OCI-LY1 (cell line): ENCODE measurements around the gene IFNL3.
"Not testable (repeated sequence)": the region's sequence is repeated elsewhere in the genome, so short reads cannot be mapped to it uniquely, and the experiment has no call there.

Source experiments
- H2AFZ ChIP-seq: fragments of 200-600 bp; sonication (generic), shearing (Covaris generic); 2 replicates; pipeline ENCODE4 v1.6.0; 2014; ENCODE audit warnings: antibody characterized with exemption, mild to moderate bottlenecking, low read length
- H3F3A ChIP-seq: fragments of 200-600 bp; sonication (generic), shearing (Covaris generic); 2 replicates; pipeline ENCODE4 v1.6.0; 2014; ENCODE audit warnings: mild to moderate bottlenecking, antibody characterized with exemption, low read length, moderate library complexity; ENCODE audit not compliant: insufficient read depth
- H3K27ac ChIP-seq: fragments of 200-600 bp; sonication (generic); 2 replicates; pipeline ENCODE4 v1.5.1; 2014; ENCODE audit warnings: low read length, mixed run types, mild to moderate bottlenecking, low read depth; ENCODE audit not compliant: poor library complexity, severe bottlenecking
- H3K27me3 ChIP-seq: fragments of 200-600 bp; sonication (generic); 2 replicates; pipeline ENCODE4 v1.6.0; 2014; ENCODE audit warnings: antibody characterized with exemption, mild to moderate bottlenecking, low read length, moderate library complexity; ENCODE audit not compliant: insufficient read depth
- H3K36me3 ChIP-seq: fragments of 200-600 bp; sonication (generic); 2 replicates; pipeline ENCODE4 v1.6.1; 2014; ENCODE audit warnings: mild to moderate bottlenecking, antibody characterized with exemption, low read length, moderate library complexity, mixed read lengths; ENCODE audit not compliant: insufficient read depth
- H3K4me1 ChIP-seq: fragments of 200-600 bp; sonication (generic); 2 replicates; pipeline ENCODE4 v1.5.1; 2014; ENCODE audit warnings: mild to moderate bottlenecking, low read length, moderate library complexity; ENCODE audit not compliant: insufficient read depth, severe bottlenecking
- H3K4me2 ChIP-seq: fragments of 200-600 bp; sonication (generic), shearing (Covaris generic); 2 replicates; pipeline ENCODE4 v1.6.1; 2014; ENCODE audit warnings: low read length
- H3K4me3 ChIP-seq: fragments of 200-600 bp; sonication (generic); 2 replicates; pipeline ENCODE4 v1.5.1; 2014; ENCODE audit warnings: low read length, low read depth, mild to moderate bottlenecking, mixed read lengths; ENCODE audit not compliant: poor library complexity, severe bottlenecking
- H3K79me2 ChIP-seq: fragments of 200-600 bp; shearing (Covaris generic); 2 replicates; pipeline ENCODE4 v1.6.1; 2016; ENCODE audit warnings: mixed run types, low read length, mixed read lengths; ENCODE audit not compliant: insufficient read depth
- H3K9ac ChIP-seq: fragments of 200-600 bp; sonication (generic), shearing (Covaris generic); 2 replicates; pipeline ENCODE4 v1.6.1; 2014; ENCODE audit warnings: mild to moderate bottlenecking, low read length, mixed read lengths
- H3K9me2 ChIP-seq: fragments of 200-600 bp; sonication (generic), shearing (Covaris generic); 2 replicates; pipeline ENCODE4 v1.6.1; 2014; ENCODE audit warnings: low read depth, mild to moderate bottlenecking, low read length, mixed read lengths
- H3K9me3 ChIP-seq: fragments of 200-600 bp; shearing (Covaris generic); 2 replicates; pipeline ENCODE4 v1.6.1; 2014; ENCODE audit warnings: low read length, mixed read lengths
- H4K20me1 ChIP-seq: fragments of 200-600 bp; sonication (generic), shearing (Covaris generic); 2 replicates; pipeline ENCODE4 v1.6.0; 2016; ENCODE audit warnings: mild to moderate bottlenecking, low read length; ENCODE audit not compliant: insufficient read depth
- EZH2 ChIP-seq: fragments of 200-600 bp; sonication (generic), shearing (Covaris generic); IDR thresholded peaks from 2 replicates; pipeline ENCODE4 v1.8.0; 2017; ENCODE audit warnings: borderline replicate concordance, mixed run types, mild to moderate bottlenecking, antibody characterized with exemption, low read length, moderate library complexity, mixed read lengths
- TF ChIP-seq, protein P1 (sequence below): fragments of 200-600 bp; sonication (generic), shearing (Covaris generic); IDR thresholded peaks from 2 replicates; pipeline ENCODE4 v1.5.1; 2017; ENCODE audit warnings: mild to moderate bottlenecking, antibody characterized with exemption, low read length, moderate library complexity, mixed read lengths

Gene IFNL3

GRCh38 chr19:39277598-39277997, 32.8 kb upstream of the IFNL3 start:
- Histone ChIP-seq H3K9me3 (no peaks in the 10 kb centered on the region), H3K9ac (no peak overlapping the region), H3K4me2 (no peak overlapping the region), H3K27ac (no peak overlapping the region), H3K9me2 (no peaks in the 10 kb centered on the region), H3F3A (no peaks in the 10 kb centered on the region), H3K4me3 (no peak overlapping the region), H2AFZ (no peak overlapping the region), H3K79me2 (no peaks in the 10 kb centered on the region), H4K20me1 (no peaks in the 10 kb centered on the region), H3K4me1 (no peaks in the 10 kb centered on the region), H3K27me3 (no peaks in the 10 kb centered on the region; the same call in 1 of the 2 replicates), H3K36me3 (no peaks in the 10 kb centered on the region)
- TF ChIP-seq, protein P1, sequence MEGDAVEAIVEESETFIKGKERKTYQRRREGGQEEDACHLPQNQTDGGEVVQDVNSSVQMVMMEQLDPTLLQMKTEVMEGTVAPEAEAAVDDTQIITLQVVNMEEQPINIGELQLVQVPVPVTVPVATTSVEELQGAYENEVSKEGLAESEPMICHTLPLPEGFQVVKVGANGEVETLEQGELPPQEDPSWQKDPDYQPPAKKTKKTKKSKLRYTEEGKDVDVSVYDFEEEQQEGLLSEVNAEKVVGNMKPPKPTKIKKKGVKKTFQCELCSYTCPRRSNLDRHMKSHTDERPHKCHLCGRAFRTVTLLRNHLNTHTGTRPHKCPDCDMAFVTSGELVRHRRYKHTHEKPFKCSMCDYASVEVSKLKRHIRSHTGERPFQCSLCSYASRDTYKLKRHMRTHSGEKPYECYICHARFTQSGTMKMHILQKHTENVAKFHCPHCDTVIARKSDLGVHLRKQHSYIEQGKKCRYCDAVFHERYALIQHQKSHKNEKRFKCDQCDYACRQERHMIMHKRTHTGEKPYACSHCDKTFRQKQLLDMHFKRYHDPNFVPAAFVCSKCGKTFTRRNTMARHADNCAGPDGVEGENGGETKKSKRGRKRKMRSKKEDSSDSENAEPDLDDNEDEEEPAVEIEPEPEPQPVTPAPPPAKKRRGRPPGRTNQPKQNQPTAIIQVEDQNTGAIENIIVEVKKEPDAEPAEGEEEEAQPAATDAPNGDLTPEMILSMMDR: no peak
- no peak for TF ChIP-seq EZH2

DNA sequence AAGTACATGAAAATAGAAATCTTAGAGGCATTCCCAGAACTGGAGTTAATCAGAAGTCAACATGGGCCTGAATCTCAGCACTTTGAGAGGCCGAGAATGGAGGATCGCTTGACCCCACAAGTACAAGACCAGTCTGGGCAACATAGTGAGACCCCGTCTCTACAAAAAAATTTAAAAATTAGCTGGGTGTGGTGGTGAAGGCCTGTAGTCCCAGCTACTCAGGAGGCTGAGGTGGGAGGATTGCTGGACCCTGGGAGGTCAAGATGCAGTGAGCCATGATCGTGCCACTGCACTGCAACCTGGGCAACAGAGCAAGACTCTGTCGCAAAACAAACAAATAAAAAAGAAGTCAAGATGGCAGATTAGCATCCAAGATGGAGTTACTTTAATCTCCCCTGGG, 31.9 kb upstream of the IFNL3 start:
- H3K27me3 ChIP-seq: no peaks in the 10 kb centered on the region; the same call in 1 of the 2 replicates
- no peaks in the 10 kb centered on the region for H3K4me1 ChIP-seq
- no peak overlapping the region for H3K4me2 ChIP-seq
- H3K4me3 ChIP-seq: no peak overlapping the region
- no peaks in the 10 kb centered on the region for H3K9me3 ChIP-seq
- H3K36me3 ChIP-seq: no peaks in the 10 kb centered on the region
- no peak for TF ChIP-seq EZH2
- TF ChIP-seq, protein P1: no peak
- no peak overlapping the region for H2AFZ ChIP-seq
- H3K9ac ChIP-seq: no peak overlapping the region
- H3K79me2 ChIP-seq: no peaks in the 10 kb centered on the region
- no peaks in the 10 kb centered on the region for H4K20me1 ChIP-seq
- no peaks in the 10 kb centered on the region for H3K9me2 ChIP-seq
- no peaks in the 10 kb centered on the region for H3F3A ChIP-seq
- no peak overlapping the region for H3K27ac ChIP-seq

DNA sequence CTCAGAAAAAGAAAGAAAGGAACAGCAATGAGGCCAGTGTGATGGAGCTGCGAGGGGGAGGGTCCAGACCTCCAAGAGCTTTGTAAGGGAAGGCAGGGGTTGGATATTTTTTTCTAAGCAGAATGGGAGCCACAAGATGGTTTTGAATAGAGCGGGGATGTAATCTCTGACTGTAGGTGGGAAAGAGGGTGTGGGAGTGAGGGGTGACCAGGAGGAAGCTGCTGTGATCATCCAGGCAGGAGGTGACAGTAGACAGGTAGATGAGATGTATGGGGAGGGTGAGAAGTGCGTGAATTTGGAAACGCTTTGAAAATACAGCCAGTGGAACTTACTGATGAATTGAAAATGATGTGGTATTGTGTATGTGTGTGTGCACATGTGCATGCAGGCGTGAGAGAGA, 30.8 kb upstream of the IFNL3 start:
- H2AFZ ChIP-seq: no peak overlapping the region
- H3K79me2 ChIP-seq: no peaks in the 10 kb centered on the region
- H3K4me3 ChIP-seq: no peak overlapping the region
- H3K9ac ChIP-seq: no peak overlapping the region
- no peaks in the 10 kb centered on the region for H3F3A ChIP-seq
- H3K36me3 ChIP-seq: no peaks in the 10 kb centered on the region
- no peaks in the 10 kb centered on the region for H3K4me1 ChIP-seq
- no peaks in the 10 kb centered on the region for H3K9me2 ChIP-seq
- no peaks in the 10 kb centered on the region for H4K20me1 ChIP-seq
- H3K9me3 ChIP-seq: no peaks in the 10 kb centered on the region
- TF ChIP-seq, protein P1: no peak
- TF ChIP-seq EZH2: no peak
- H3K27me3 ChIP-seq: no peaks in the 10 kb centered on the region; the same call in 1 of the 2 replicates
- H3K27ac ChIP-seq: no peak overlapping the region
- H3K4me2 ChIP-seq: no peak overlapping the region

DNA sequence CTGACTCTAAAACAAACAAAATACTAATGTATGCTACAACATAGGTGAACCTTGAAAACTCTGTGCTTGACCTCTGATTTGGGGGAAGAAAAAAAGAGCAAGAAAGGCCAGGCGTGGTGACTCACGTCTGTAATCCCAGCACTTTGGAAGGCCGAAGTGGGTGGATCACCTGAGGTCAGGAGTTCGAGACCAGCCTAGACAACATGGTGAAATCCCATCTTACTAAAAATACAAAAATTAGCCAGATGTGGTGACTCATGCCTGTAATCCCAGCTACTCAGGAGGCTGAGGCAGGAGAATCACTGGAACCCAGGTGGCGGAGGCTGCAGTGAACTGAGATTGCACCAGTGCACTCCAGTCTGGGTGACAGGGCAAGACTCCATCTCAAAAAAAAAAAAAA, 29.1 kb upstream of the IFNL3 start:
- H3K4me1 ChIP-seq, H3K9me3 ChIP-seq, H3K27ac ChIP-seq, H4K20me1 ChIP-seq, H3K27me3 ChIP-seq, H3K4me2 ChIP-seq, H3K9me2 ChIP-seq, H3K4me3 ChIP-seq, H2AFZ ChIP-seq, H3K79me2 ChIP-seq, H3K9ac ChIP-seq, H3F3A ChIP-seq, H3K36me3 ChIP-seq: not testable (repeated sequence)
